WI38 (cell line): ENCODE data around the gene KLHL24.
"Not testable (repeated sequence)": the region's sequence is repeated elsewhere in the genome, so short reads cannot be mapped to it uniquely, and the experiment has no call there.

ENCODE experiments used
- H3K4me3 ChIP-seq: 2 replicates; pipeline ENCODE4 v1.5.1; 2011; ENCODE audit warnings: low read depth, mild to moderate bottlenecking, control low read depth, low read length
- CTCF ChIP-seq: IDR thresholded peaks from 2 replicates; pipeline ENCODE4 v1.5.1; 2012; ENCODE audit warnings: low read depth, mild to moderate bottlenecking, control low read depth, low read length

Gene KLHL24

GRCh38 chr3:183637106-183637486, 1.7 kb downstream of the KLHL24 start:
- H3K4me3 ChIP-seq, result peak overlapping the region; percentile 88
- TF ChIP-seq CTCF, result no peak

- not testable (repeated sequence) for H3K4me3 ChIP-seq
These were observed 2.2 kb downstream of the KLHL24 start for GRCh38 chr3:183637633-183638032.

GRCh38 chr3:183638101-183638852, 2.9 kb downstream of the KLHL24 start:
- no peak overlapping the region for H3K4me3 ChIP-seq
- TF ChIP-seq CTCF, result no peak

DNA sequence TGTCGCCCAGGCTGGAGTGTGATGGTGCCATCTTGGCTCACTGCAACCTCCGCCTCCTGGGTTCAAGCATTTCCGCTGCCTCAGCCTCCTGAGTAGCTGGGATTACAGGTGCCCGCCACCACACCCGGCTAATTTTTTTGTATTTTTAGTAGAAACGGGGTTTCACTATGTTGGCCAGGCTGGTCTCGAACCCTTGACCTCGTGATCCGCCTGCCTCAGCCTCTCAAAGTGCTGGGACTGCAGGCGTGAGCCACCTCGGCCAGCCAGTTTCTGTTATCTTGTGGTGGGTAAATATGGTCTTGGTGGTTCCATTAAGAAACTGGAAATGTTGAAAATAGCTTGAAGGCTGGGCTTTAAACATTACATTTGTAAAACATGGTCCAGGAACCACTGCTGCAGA, 5.2 kb downstream of the KLHL24 start:
- not testable (repeated sequence) for H3K4me3 ChIP-seq

DNA sequence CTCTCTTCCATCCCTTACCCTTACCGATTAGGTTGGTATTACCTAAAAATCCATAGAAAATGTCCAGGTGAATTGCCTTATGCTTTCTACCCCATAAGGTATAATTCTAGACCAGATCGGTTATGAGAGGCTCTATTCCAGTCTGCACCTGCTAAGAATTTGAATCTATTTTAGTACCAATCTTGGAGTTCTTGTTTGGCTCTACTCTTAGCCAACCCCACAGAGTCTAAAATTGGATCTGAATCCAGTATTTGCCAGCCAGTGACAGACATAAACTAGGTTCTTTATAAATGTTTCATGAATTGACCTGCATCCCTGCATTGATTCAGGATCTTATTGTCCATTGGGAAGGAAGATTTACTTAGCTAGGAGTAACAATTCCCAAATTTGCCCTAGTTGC, 6.5 kb downstream of the KLHL24 start:
- TF ChIP-seq CTCF, result no peak
- H3K4me3 ChIP-seq, result no peak overlapping the region

- no peak overlapping the region for H3K4me3 ChIP-seq
- TF ChIP-seq CTCF, result no peak
These were observed 8.8 kb downstream of the KLHL24 start for GRCh38 chr3:183644244-183644643.

DNA sequence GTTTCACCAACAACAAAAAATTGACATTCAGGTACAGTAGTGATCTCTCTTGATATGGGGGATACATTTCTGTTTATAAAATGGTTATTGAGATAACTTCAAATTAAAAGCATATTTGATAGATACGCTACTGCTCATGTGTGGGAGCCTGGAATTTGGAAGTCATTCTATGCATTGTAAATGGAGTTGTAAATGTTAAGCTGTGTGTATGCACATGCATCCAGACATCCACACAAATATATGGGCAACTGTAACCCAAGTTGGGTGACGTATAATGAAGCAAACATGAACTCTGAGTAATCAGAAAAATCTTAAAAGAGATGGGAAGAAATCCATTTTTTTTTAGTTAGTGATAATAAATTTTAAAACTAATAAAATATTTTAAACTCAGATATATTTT, 9.8 kb downstream of the KLHL24 start:
- no peak overlapping the region for H3K4me3 ChIP-seq
- no peak for TF ChIP-seq CTCF

DNA sequence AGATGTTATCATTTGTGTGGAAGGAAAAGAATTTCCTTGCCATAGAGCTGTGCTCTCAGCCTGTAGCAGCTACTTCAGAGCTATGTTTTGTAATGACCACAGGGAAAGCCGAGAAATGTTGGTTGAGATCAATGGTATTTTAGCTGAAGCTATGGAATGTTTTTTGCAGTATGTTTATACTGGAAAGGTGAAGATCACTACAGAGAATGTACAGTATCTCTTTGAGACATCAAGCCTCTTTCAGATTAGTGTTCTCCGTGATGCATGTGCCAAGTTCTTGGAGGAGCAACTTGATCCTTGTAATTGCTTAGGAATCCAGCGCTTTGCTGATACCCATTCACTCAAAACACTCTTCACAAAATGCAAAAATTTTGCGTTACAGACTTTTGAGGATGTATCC, 15.1 kb downstream of the KLHL24 start:
- H3K4me3 ChIP-seq, result no peak overlapping the region
- no peak for TF ChIP-seq CTCF
